PC-3 (cell line): Measurements from ENCODE around the gene CIAO1. TPM values are rescaled to one million over a fixed set of nuclear protein-coding genes. Genes with fewer than 3 reads are reported as not detected.
A peak's percentile ranks its signal among the peaks of the same experiment; 100 is the strongest.

Experiments
- ATAC-seq: fragments of 200-7000 bp; cut with Tn5 transposase; 2 replicates; pipeline ENCODE4 v1.9.1; 2020; ENCODE audit warnings: mild to moderate bottlenecking, moderate library complexity
- BruUV-seq: library from RNA; stranded (reverse); fragments of 400-500 nt; replicated peaks from 2 replicates; lab custom pipeline; 2021; lab: Mats Ljungman, UMichigan
- CTCF ChIA-PET: fragments of 300-600 bp; sonication (Branson Sonifier 250); formaldehyde crosslinking; loops from one replicate; lab custom pipeline; 2022; ENCODE audit warnings: antibody characterized with exemption; lab: Charles Lee
- POLR2A ChIA-PET: fragments of 300-600 bp; sonication (Branson Sonifier 250); formaldehyde crosslinking; loops from one replicate; lab custom pipeline; 2022; ENCODE audit warnings: antibody characterized with exemption; ENCODE audit not compliant: unreplicated experiment; lab: Charles Lee
- DNase-seq: peaks from one replicate; pipeline ENCODE4 v3.0.0-alpha.2; 2015
- H2AFZ ChIP-seq: fragments of 300-600 bp; sonication (generic); 2 replicates; pipeline ENCODE4 v1.6.0; 2016; ENCODE audit warnings: antibody characterized with exemption, low read length
- H3F3A ChIP-seq: fragments of 300-600 bp; sonication (generic); one replicate; pipeline ENCODE4 v1.6.0; 2017; ENCODE audit warnings: antibody characterized with exemption, low read length, control low read depth, mild to moderate bottlenecking; ENCODE audit not compliant: unreplicated experiment
- H3K27ac ChIP-seq: fragments of 300-600 bp; sonication (generic); 2 replicates; pipeline ENCODE4 v1.5.1; 2016; ENCODE audit warnings: mild to moderate bottlenecking, low read length
- H3K27me3 ChIP-seq: fragments of 300-600 bp; sonication (generic); 2 replicates; pipeline ENCODE4 v1.6.1; 2016; ENCODE audit warnings: low read length, mixed read lengths
- H3K36me3 ChIP-seq: fragments of 300-600 bp; sonication (generic); 2 replicates; pipeline ENCODE4 v1.6.1; 2016; ENCODE audit warnings: low read depth, mixed run types, low read length, mixed read lengths
- H3K4me1 ChIP-seq: fragments of 300-600 bp; sonication (generic); 2 replicates; pipeline ENCODE4 v1.5.1; 2016; ENCODE audit warnings: low read length; ENCODE audit not compliant: insufficient read depth
- H3K4me2 ChIP-seq: fragments of 300-600 bp; sonication (generic); 2 replicates; pipeline ENCODE4 v1.6.0; 2016; ENCODE audit warnings: low read length
- H3K4me3 ChIP-seq: fragments of 300-600 bp; sonication (generic); 2 replicates; pipeline ENCODE4 v1.5.1; 2016; ENCODE audit warnings: mild to moderate bottlenecking, low read length, mixed read lengths
- H3K79me2 ChIP-seq: fragments of 300-600 bp; sonication (generic); 2 replicates; pipeline ENCODE4 v1.6.1; 2017; ENCODE audit warnings: low read length, mixed read lengths
- H3K9ac ChIP-seq: fragments of 300-600 bp; sonication (generic); 2 replicates; pipeline ENCODE4 v1.6.0; 2016; ENCODE audit warnings: mild to moderate bottlenecking, low read length
- H3K9me2 ChIP-seq: fragments of 300-600 bp; sonication (generic); replicated peaks from 2 replicates; pipeline ENCODE4 v1.6.1; 2016; ENCODE audit warnings: mixed run types, low read length, mixed read lengths
- H3K9me3 ChIP-seq: fragments of 300-600 bp; sonication (generic); 2 replicates; pipeline ENCODE4 v1.6.1; 2016; ENCODE audit warnings: low read length, mixed read lengths
- H4K20me1 ChIP-seq: fragments of 300-600 bp; sonication (generic); 2 replicates; pipeline ENCODE4 v1.6.1; 2016; ENCODE audit warnings: low read length, mixed read lengths
- EZH2 ChIP-seq: fragments of 300-600 bp; sonication (generic); IDR thresholded peaks from one replicate; pipeline ENCODE4 v1.6.1; 2017; ENCODE audit warnings: antibody characterized with exemption, mild to moderate bottlenecking, low read length; ENCODE audit not compliant: unreplicated experiment
- EZH2phosphoT487 ChIP-seq: fragments of 300-600 bp; sonication (generic); IDR thresholded peaks from 2 replicates; pipeline ENCODE4 v1.6.1; 2018; ENCODE audit warnings: mild to moderate bottlenecking, antibody characterized with exemption, low read length, borderline replicate concordance
- intact Hi-C: fragments of 100-400 bp; cut with micrococcal nuclease; formaldehyde crosslinking; loops from 2 replicates; pipeline ENCODE4 v1.9.0; 2023
- total RNA-seq: library from RNA; depleted of rRNA; stranded (reverse); fragments of >200 nt; gene quantifications from 2 replicates; pipeline ENCODE4 v1.2.3, GENCODE V29; 2014
- TF ChIP-seq, protein P1 (sequence below): fragments of 300-600 bp; sonication (generic); conservative IDR thresholded peaks from 2 replicates; pipeline ENCODE4 v1.5.1; 2017; ENCODE audit warnings: antibody characterized with exemption, low read depth, mild to moderate bottlenecking, low read length

Gene CIAO1
- total RNA-seq, 1 experiment from 2014 or later: 130 TPM

DNA sequence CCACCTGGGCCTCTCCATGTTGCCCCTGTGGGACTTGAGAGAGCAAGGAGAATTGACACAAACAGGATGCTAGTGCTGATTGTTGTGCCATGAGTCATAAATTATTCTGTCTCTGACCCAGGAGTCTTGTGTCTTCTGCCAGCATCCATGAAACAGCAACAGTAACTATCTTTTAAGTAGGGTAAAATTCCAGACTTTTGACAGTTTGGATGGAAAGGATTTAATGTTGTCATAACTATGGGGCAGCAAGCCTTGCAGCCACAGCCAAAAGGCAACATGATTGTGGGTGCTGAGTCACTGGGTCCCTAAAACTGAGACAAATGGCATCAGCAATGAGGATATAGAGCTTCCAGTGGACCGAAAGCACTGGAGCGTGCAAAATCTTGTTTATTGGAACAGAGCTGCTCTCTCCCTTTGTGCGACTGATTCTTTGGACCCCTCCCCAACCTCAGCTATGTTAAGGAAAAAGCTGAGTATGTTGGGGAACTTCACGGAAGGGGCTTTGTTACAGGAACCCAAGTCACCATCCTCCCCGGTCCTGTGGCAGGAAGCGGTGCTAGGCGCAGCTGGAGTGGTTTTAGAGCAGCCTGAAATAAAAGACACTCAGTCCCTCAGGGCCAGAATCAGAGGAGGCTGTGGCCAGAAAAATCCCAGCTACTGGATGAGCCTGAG lies 49.5 kb downstream of the CIAO1 start:
- H3F3A ChIP-seq: peaks cover 3% of the 10 kb centered on the region
- BruUV-seq: no TSS peak
- H3K27me3 ChIP-seq: no peaks in the 10 kb centered on the region
- H3K4me1 ChIP-seq: peaks cover 5% of the 10 kb centered on the region
- no peak overlapping the region for H3K4me3 ChIP-seq
- ATAC-seq (peak; percentile 29; the same call in 1 of the 2 replicates), DNase-seq (peak; percentile 28)
- no peaks in the 10 kb centered on the region for H3K36me3 ChIP-seq
- H3K9ac ChIP-seq: no peak overlapping the region
- no peak overlapping the region for H3K27ac ChIP-seq
- no peaks in the 10 kb centered on the region for H3K9me2 ChIP-seq
- intact Hi-C loops: no loop called here
- POLR2A ChIA-PET: no interaction called here
- H3K79me2 ChIP-seq: no peaks in the 10 kb centered on the region
- no peaks in the 10 kb centered on the region for H4K20me1 ChIP-seq
- no peak overlapping the region for H2AFZ ChIP-seq
- CTCF ChIA-PET: no interaction called here
- H3K9me3 ChIP-seq: no peaks in the 10 kb centered on the region
- H3K4me2 ChIP-seq: no peak overlapping the region
- TF ChIP-seq EZH2phosphoT487 (no peak), EZH2 (no peak)
- TF ChIP-seq, protein P1, sequence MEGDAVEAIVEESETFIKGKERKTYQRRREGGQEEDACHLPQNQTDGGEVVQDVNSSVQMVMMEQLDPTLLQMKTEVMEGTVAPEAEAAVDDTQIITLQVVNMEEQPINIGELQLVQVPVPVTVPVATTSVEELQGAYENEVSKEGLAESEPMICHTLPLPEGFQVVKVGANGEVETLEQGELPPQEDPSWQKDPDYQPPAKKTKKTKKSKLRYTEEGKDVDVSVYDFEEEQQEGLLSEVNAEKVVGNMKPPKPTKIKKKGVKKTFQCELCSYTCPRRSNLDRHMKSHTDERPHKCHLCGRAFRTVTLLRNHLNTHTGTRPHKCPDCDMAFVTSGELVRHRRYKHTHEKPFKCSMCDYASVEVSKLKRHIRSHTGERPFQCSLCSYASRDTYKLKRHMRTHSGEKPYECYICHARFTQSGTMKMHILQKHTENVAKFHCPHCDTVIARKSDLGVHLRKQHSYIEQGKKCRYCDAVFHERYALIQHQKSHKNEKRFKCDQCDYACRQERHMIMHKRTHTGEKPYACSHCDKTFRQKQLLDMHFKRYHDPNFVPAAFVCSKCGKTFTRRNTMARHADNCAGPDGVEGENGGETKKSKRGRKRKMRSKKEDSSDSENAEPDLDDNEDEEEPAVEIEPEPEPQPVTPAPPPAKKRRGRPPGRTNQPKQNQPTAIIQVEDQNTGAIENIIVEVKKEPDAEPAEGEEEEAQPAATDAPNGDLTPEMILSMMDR: no peak

- ATAC-seq: no peak
- no TSS peak for BruUV-seq
- CTCF ChIA-PET: no interaction called here
- no peak overlapping the region for H2AFZ ChIP-seq
- no peaks in the 10 kb centered on the region for H4K20me1 ChIP-seq
- TF ChIP-seq EZH2phosphoT487: no peak
- TF ChIP-seq, protein P1: no peak
- TF ChIP-seq EZH2: no peak
- H3K4me1 ChIP-seq: peaks cover 20% of the 10 kb centered on the region
- no peaks in the 10 kb centered on the region for H3K9me2 ChIP-seq
- H3K9ac ChIP-seq: no peak overlapping the region
- H3K4me2 ChIP-seq: no peak overlapping the region
- no peak overlapping the region for H3K4me3 ChIP-seq
- DNase-seq: no peak
- H3K27me3 ChIP-seq: peaks cover 3% of the 10 kb centered on the region; the same call in 1 of the 2 replicates
- POLR2A ChIA-PET: no interaction called here
- peaks cover 4% of the 10 kb centered on the region for H3F3A ChIP-seq
- no peak overlapping the region for H3K27ac ChIP-seq
- no peaks in the 10 kb centered on the region for H3K79me2 ChIP-seq
- no peaks in the 10 kb centered on the region for H3K9me3 ChIP-seq
- intact Hi-C loops: no loop called here
- no peaks in the 10 kb centered on the region for H3K36me3 ChIP-seq
Measured at GRCh38 chr2:96316999-96317398, 51.0 kb downstream of the CIAO1 start.

DNA sequence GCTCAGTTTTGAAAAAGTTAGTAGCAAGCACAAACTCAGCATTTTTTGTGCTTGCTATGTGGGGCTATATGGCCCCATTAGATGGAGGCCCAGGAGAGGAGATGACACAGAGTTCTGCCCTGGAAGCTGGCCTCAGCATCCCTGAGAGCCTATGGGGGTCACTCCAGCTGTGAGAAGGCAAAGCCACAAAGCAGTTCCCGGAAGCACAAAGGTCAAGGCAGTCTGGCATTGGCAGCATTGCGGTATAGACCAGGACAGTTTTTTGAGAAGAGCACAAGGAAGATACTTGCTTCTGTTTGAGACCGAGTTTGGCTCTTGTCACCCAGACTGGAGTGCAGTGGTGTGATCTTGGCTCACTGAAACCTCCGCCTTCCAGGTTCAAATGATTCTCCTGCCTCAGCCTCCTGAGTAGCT lies 51.6 kb downstream of the CIAO1 start:
- no peak overlapping the region for H3K27ac ChIP-seq
- peaks cover 4% of the 10 kb centered on the region for H3F3A ChIP-seq
- H3K27me3 ChIP-seq: peaks cover 5% of the 10 kb centered on the region; the same call in 1 of the 2 replicates
- H3K4me1 ChIP-seq: peaks cover 22% of the 10 kb centered on the region
- H2AFZ ChIP-seq: no peak overlapping the region
- no TSS peak for BruUV-seq
- no peaks in the 10 kb centered on the region for H3K36me3 ChIP-seq
- H3K9me3 ChIP-seq: no peaks in the 10 kb centered on the region
- POLR2A ChIA-PET: no interaction called here
- ATAC-seq (no peak), DNase-seq (no peak)
- intact Hi-C loops: no loop called here
- no peaks in the 10 kb centered on the region for H3K9me2 ChIP-seq
- CTCF ChIA-PET: no interaction called here
- H3K79me2 ChIP-seq: no peaks in the 10 kb centered on the region
- no peak overlapping the region for H3K4me2 ChIP-seq
- H4K20me1 ChIP-seq: no peaks in the 10 kb centered on the region
- H3K9ac ChIP-seq: no peak overlapping the region
- TF ChIP-seq EZH2phosphoT487: no peak
- no peak for TF ChIP-seq EZH2
- TF ChIP-seq, protein P1: no peak
- H3K4me3 ChIP-seq: no peak overlapping the region
